Neuronal stem cell (in vitro differentiated cells): ENCODE data around the gene ACSL6.

ENCODE experiments used
- DNase-seq: peaks from one replicate; pipeline ENCODE4 v3.0.0-alpha.2; 2013; ENCODE audit warnings: low spot score
- H2AFZ ChIP-seq: one replicate; pipeline ENCODE4 v1.6.1; 2013; ENCODE audit warnings: mild to moderate bottlenecking, low read length, inconsistent platforms
- H2AK5ac ChIP-seq: 2 replicates; pipeline ENCODE4 v1.6.1; 2013; ENCODE audit warnings: low read depth, mild to moderate bottlenecking, inconsistent platforms, low read length, moderate library complexity, mixed read lengths
- H2BK120ac ChIP-seq: 2 replicates; pipeline ENCODE4 v1.6.1; 2013; ENCODE audit warnings: low read depth, mild to moderate bottlenecking, inconsistent platforms, low read length, moderate library complexity, mixed read lengths
- H2BK12ac ChIP-seq: one replicate; pipeline ENCODE4 v1.6.1; 2013; ENCODE audit warnings: low read length, inconsistent platforms
- H2BK15ac ChIP-seq: 2 replicates; pipeline ENCODE4 v1.6.1; 2013; ENCODE audit warnings: mild to moderate bottlenecking, low read length, inconsistent platforms, mixed read lengths
- H2BK5ac ChIP-seq: one replicate; pipeline ENCODE4 v1.6.1; 2013; ENCODE audit warnings: inconsistent platforms, mild to moderate bottlenecking, low read length, moderate library complexity
- H3K14ac ChIP-seq: one replicate; pipeline ENCODE4 v1.6.1; 2013; ENCODE audit warnings: low read length, inconsistent platforms
- H3K18ac ChIP-seq: 2 replicates; pipeline ENCODE4 v1.6.1; 2013; ENCODE audit warnings: low read length, inconsistent platforms
- H3K23ac ChIP-seq: 2 replicates; pipeline ENCODE4 v1.6.1; 2013; ENCODE audit warnings: low read depth, mild to moderate bottlenecking, mixed read lengths, low read length, inconsistent platforms; ENCODE audit not compliant: poor library complexity
- H3K27ac ChIP-seq: replicated peaks from 3 replicates; pipeline ENCODE4 v1.5.1; 2013; ENCODE audit warnings: low read length, inconsistent platforms
- H3K27me3 ChIP-seq, 3 experiments: 2 replicates each; pipeline ENCODE4 v1.6.1; 2013; ENCODE audit warnings: low read length in 3 of 3, mild to moderate bottlenecking in 2 of 3, inconsistent platforms in 1 of 3, low read depth in 1 of 3, mixed read lengths in 1 of 3, moderate library complexity in 1 of 3; ENCODE audit not compliant: control insufficient read depth in 3 of 3, insufficient read depth in 3 of 3
- H3K36me3 ChIP-seq, 2 donors: replicated peaks in 1 of 2; 2 replicates each; pipeline ENCODE4 v1.6.1; 2013; ENCODE audit warnings: low read length in 2 of 2; ENCODE audit not compliant: control insufficient read depth in 2 of 2, insufficient read depth in 2 of 2
- H3K4ac ChIP-seq: 2 replicates; pipeline ENCODE4 v1.6.1; 2013; ENCODE audit warnings: inconsistent platforms, mild to moderate bottlenecking, low read length, moderate library complexity
- H3K4me1 ChIP-seq, 2 donors: 1 replicate in 1 of 2; 2 replicates in 1 of 2; pipeline ENCODE4 v1.6.1; 2013; ENCODE audit warnings: low read length in 2 of 2, low read depth in 1 of 2; ENCODE audit not compliant: control insufficient read depth in 2 of 2, insufficient read depth in 1 of 2
- H3K4me2 ChIP-seq: one replicate; pipeline ENCODE4 v1.6.1; 2013; ENCODE audit warnings: mild to moderate bottlenecking, low read length, inconsistent platforms; ENCODE audit not compliant: insufficient read depth, poor library complexity, severe bottlenecking
- H3K4me3 ChIP-seq, 2 donors: 2 replicates each; pipeline ENCODE4 v1.5.1; 2013; ENCODE audit warnings: low read length in 2 of 2, mild to moderate bottlenecking in 2 of 2, inconsistent platforms in 1 of 2, moderate library complexity in 1 of 2
- H3K79me1 ChIP-seq: one replicate; pipeline ENCODE4 v1.6.1; 2013; ENCODE audit warnings: low read depth, mild to moderate bottlenecking, inconsistent platforms, low read length, moderate library complexity
- H3K9ac ChIP-seq: one replicate; pipeline ENCODE4 v1.6.1; 2013; ENCODE audit warnings: mild to moderate bottlenecking, low read depth, low read length, inconsistent platforms; ENCODE audit not compliant: poor library complexity
- H3K9me3 ChIP-seq, 2 donors: replicated peaks in 1 of 2; 2 replicates each; pipeline versions ENCODE3 to v1.6.1; 2013; ENCODE audit warnings: low read length in 2 of 2, mild to moderate bottlenecking in 2 of 2, inconsistent platforms in 1 of 2, low read depth in 1 of 2, mixed read lengths in 1 of 2, moderate library complexity in 1 of 2; ENCODE audit not compliant: control insufficient read depth in 2 of 2, insufficient read depth in 1 of 2
- H4K8ac ChIP-seq: one replicate; pipeline ENCODE4 v1.6.1; 2013; ENCODE audit warnings: low read depth, mild to moderate bottlenecking, inconsistent platforms, low read length, moderate library complexity
- H4K91ac ChIP-seq: one replicate; pipeline ENCODE4 v1.6.1; 2013; ENCODE audit warnings: low read length, low read depth, mild to moderate bottlenecking, inconsistent platforms; ENCODE audit not compliant: poor library complexity
- WGBS, 2 donors: extraction: QIAGEN DNeasy Blood & Tissue Kit; methylation state at CpG; one replicate each; pipeline ENCODE4 v1.1.7; 2013; ENCODE audit warnings: missing lambda C conversion rate in 2 of 2, mixed read lengths in 1 of 2; ENCODE audit not compliant: insufficient read length in 2 of 2, insufficient replicate concordance in 1 of 2; ENCODE audit errors: extremely low coverage in 2 of 2; 5-methylcytosine and 5-hydroxymethylcytosine counted together

Gene ACSL6

DNA sequence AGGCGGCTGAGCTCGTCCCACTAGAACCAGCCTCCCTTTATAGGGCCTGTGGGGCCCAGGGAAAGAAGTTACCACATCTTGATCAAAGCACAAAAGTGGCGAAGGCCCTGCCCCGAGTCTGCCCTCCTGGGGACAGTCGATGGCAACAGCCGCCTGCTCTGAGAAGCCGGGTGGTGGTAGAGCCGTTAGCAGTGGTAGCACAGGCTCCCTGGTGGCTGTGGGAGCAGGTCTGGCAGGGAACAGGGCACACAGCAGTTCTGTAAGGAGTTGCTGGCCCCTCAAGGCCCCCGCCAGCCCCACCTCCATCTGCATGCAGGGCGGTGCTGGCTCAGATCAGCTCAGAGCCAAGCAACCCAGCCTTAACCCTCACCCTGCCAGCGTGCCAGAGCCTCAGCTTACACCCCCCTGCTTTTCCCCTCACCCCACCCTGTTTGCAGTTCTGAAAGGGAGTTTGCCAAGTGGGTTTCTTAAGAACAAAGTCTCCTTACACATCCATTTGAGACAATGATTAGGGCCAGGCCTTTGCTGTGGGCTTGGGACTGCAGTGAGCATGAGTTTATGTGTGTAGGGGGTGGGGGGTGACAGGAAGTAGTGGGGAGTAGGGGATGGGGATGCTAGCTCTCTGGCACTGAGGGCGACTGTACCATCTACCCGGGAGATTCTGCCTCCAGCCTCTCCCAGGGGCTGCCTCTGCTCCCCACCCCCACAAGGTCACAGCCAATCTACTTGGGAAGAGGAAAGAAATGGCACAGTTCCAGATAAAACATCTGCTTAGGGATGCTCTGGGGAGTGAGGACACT, 11.8 kb downstream of the ACSL6 start:
- H2BK120ac ChIP-seq: no peak overlapping the region
- H3K4ac ChIP-seq: no peak overlapping the region

DNA sequence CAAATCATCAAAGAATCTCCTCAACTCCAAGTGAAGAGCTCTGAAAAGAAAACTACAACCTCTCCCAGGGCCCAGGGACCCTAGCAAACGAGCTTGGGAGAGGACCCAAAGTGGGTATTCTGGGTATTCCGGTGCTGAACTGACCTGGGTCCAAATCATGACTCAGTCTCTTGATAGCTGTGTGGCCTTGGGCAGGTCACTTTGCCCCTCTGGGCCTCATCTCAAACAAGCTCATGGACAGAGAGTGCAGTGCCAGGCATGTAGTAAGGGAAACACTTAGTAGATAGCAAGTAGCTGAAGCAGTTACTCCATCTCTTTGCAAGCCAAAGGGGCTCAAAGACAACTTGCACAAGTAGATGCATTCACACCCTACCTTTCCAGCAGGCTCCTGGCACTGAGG, 12.4 kb downstream of the ACSL6 start:
- no peak overlapping the region for H2AK5ac ChIP-seq
- H3K27me3 ChIP-seq: no peaks in the 10 kb centered on the region
- H2AFZ ChIP-seq: no peak overlapping the region
- H3K4me3 ChIP-seq: no peak overlapping the region
- no CpG with 5 or more reads among the region's 2 CpGs for WGBS, 2 donors
- H3K23ac ChIP-seq: no peak overlapping the region
- no peak overlapping the region for H2BK15ac ChIP-seq
- no peak overlapping the region for H4K91ac ChIP-seq
- no peak overlapping the region for H3K9ac ChIP-seq
- no peak overlapping the region for H2BK5ac ChIP-seq
- H2BK120ac ChIP-seq: no peak overlapping the region
- no peak overlapping the region for H3K4ac ChIP-seq
- no peak overlapping the region for H3K27ac ChIP-seq
- no peak overlapping the region for H3K4me2 ChIP-seq
- no peak overlapping the region for H2BK12ac ChIP-seq
- H3K18ac ChIP-seq: peak overlapping the region; percentile 67
- peaks cover 13 to 30% of the 10 kb centered on the region in 2 donors for H3K4me1 ChIP-seq
- no peaks in the 10 kb centered on the region for H3K36me3 ChIP-seq
- no peak overlapping the region for H3K14ac ChIP-seq
- H4K8ac ChIP-seq: no peak overlapping the region
- no peak for DNase-seq
- H3K79me1 ChIP-seq: no peaks in the 10 kb centered on the region
- no peaks in the 10 kb centered on the region for H3K9me3 ChIP-seq

More for the DNA sequence above, 11.8 kb downstream of the ACSL6 start:
- H3K14ac ChIP-seq: no peak overlapping the region
- H3K27me3 ChIP-seq: no peaks in the 10 kb centered on the region
- WGBS, 2 donors: no CpG with 5 or more reads among the region's 13 CpGs
- no peak overlapping the region for H3K9ac ChIP-seq
- H2AFZ ChIP-seq: no peak overlapping the region
- H2BK5ac ChIP-seq: no peak overlapping the region
- H2AK5ac ChIP-seq: peak overlapping the region; percentile 50
- no peak overlapping the region for H2BK12ac ChIP-seq
- no peak overlapping the region for H3K27ac ChIP-seq
- H3K79me1 ChIP-seq: no peaks in the 10 kb centered on the region
- no peaks in the 10 kb centered on the region for H3K36me3 ChIP-seq
- no peak for DNase-seq
- H3K4me2 ChIP-seq: no peak overlapping the region
- peak overlapping the region; percentile 21 for H4K8ac ChIP-seq
- H4K91ac ChIP-seq: no peak overlapping the region
- H3K23ac ChIP-seq: no peak overlapping the region
- no peak overlapping the region for H2BK15ac ChIP-seq
- H3K4me1 ChIP-seq: peaks cover 13 to 26% of the 10 kb centered on the region in 2 donors
- H3K9me3 ChIP-seq: no peaks in the 10 kb centered on the region
- no peak overlapping the region for H3K4me3 ChIP-seq
- peak overlapping the region; percentile 67 for H3K18ac ChIP-seq

- Histone ChIP-seq H3K9me3 (no peaks in the 10 kb centered on the region), H2AK5ac (no peak overlapping the region)
- no peak for DNase-seq
Measured at GRCh38 chr5:131998431-131999040, 12.9 kb downstream of the ACSL6 start.

GRCh38 chr5:131997727-131998117, 13.7 kb downstream of the ACSL6 start:
- H2BK120ac ChIP-seq: no peak overlapping the region
- H2BK5ac ChIP-seq: no peak overlapping the region
- H3K4me2 ChIP-seq: no peak overlapping the region
- no peak overlapping the region for H2BK12ac ChIP-seq
- no peaks in the 10 kb centered on the region for H3K79me1 ChIP-seq
- H4K91ac ChIP-seq: no peak overlapping the region
- no peak overlapping the region for H3K27ac ChIP-seq
- H3K4me1 ChIP-seq: peaks cover 8 to 22% of the 10 kb centered on the region in 2 donors
- WGBS, 2 donors: no CpG with 5 or more reads among the region's 3 CpGs
- H2AFZ ChIP-seq: no peak overlapping the region
- no peak for DNase-seq
- H3K9me3 ChIP-seq: no peaks in the 10 kb centered on the region
- no peak overlapping the region for H3K14ac ChIP-seq
- H3K4ac ChIP-seq: no peak overlapping the region
- no peak overlapping the region for H4K8ac ChIP-seq
- no peak overlapping the region for H3K4me3 ChIP-seq
- peak overlapping the region; percentile 12 for H2BK15ac ChIP-seq
- H3K23ac ChIP-seq: no peak overlapping the region
- no peak overlapping the region for H3K9ac ChIP-seq
- no peaks in the 10 kb centered on the region for H3K36me3 ChIP-seq
- H2AK5ac ChIP-seq: peak overlapping the region; percentile 48
- no peaks in the 10 kb centered on the region for H3K27me3 ChIP-seq
- no peak overlapping the region for H3K18ac ChIP-seq

More at GRCh38 chr5:131998431-131999040, 12.9 kb downstream of the ACSL6 start:
- Histone ChIP-seq H3K18ac (no peak overlapping the region), H4K91ac (no peak overlapping the region), H2BK120ac (no peak overlapping the region), H4K8ac (no peak overlapping the region), H3K14ac (no peak overlapping the region), H2AFZ (no peak overlapping the region), H2BK5ac (no peak overlapping the region), H3K27me3 (no peaks in the 10 kb centered on the region), H3K4me2 (no peak overlapping the region), H3K79me1 (no peaks in the 10 kb centered on the region), H3K4ac (no peak overlapping the region), H2BK15ac (no peak overlapping the region), H3K4me1 (peaks cover 13 to 28% of the 10 kb centered on the region in 2 donors), H3K23ac (no peak overlapping the region), H3K4me3 (no peak overlapping the region), H3K27ac (no peak overlapping the region), H3K36me3 (no peaks in the 10 kb centered on the region), H2BK12ac (no peak overlapping the region), H3K9ac (no peak overlapping the region)
- WGBS, 2 donors: no CpG with 5 or more reads among the region's 4 CpGs
